Left ventricle myocardium inferior (tissue), 1 donor: ENCODE results near the gene RBMS3. TPM values are rescaled to one million over a fixed set of nuclear protein-coding genes. Genes with fewer than 3 reads are reported as not detected.
"Not testable (repeated sequence)": the region's sequence is repeated elsewhere in the genome, so short reads cannot be mapped to it uniquely, and the experiment has no call there.

Experiments used
- DNase-seq: peaks from one replicate; pipeline ENCODE4 v3.0.0-alpha.2; 2020
- H3K27ac ChIP-seq: fragments of 200-600 bp; replicated peaks from 2 replicates; pipeline ENCODE4 v1.8.0; 2021
- H3K27me3 ChIP-seq: fragments of 200-600 bp; 2 replicates; pipeline ENCODE4 v1.8.0; 2021; ENCODE audit warnings: low read depth
- H3K36me3 ChIP-seq: fragments of 200-600 bp; 2 replicates; pipeline ENCODE4 v1.8.0; 2021
- H3K4me1 ChIP-seq: fragments of 200-600 bp; 2 replicates; pipeline ENCODE4 v1.8.0; 2021
- H3K4me3 ChIP-seq: fragments of 200-600 bp; 2 replicates; pipeline ENCODE4 v1.8.0; 2021; ENCODE audit warnings: mild to moderate bottlenecking, moderate library complexity
- H3K9me3 ChIP-seq: fragments of 200-600 bp; replicated peaks from 2 replicates; pipeline ENCODE4 v1.8.0; 2021
- intact Hi-C: fragments of 100-400 bp; cut with micrococcal nuclease; formaldehyde crosslinking; loops from one replicate; pipeline ENCODE4 v1.11.0; 2022
- total RNA-seq: library from RNA; stranded (reverse); fragmentation: NEBNext Ultra II Directional; extraction: Animal tissue kit (Norgen Biotek cat#: 25700); gene quantifications from one replicate; pipeline ENCODE4 v1.2.1, GENCODE V29; 2021
- TF ChIP-seq, protein P1 (sequence below): fragments of 200-600 bp; IDR thresholded peaks from 2 replicates; pipeline ENCODE4 v1.8.0; 2021; ENCODE audit warnings: antibody characterized with exemption, mild to moderate bottlenecking, borderline replicate concordance
- donor health status: DM: no; HTN: yes; CAD: no; lungs with severe emphysema.

RBMS3 gene
- total RNA-seq, 1 donor from 2014 or later, result 25.3 TPM

DNA sequence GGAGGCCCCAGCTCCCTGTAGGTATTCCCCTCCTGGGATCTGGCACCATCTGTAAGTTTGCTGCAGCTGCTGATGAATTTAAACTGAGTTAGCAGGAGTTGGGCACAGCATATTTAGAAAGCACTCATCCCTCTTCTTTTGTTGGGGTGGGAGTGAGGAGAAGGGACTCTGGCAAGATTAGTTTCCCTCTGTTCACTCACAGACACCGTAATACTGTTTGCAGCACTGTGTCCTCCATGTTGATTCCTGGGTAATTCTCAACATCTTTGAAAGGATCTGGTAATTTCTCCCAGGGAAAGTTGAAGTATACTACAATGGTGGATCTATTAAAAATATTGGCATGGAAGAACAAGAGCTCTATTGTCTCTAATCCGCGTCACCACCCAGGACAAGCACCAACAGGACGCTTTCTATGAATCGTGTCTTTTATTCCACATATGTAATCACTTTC lies 173.3 kb downstream of the RBMS3 start:
- Histone ChIP-seq H3K27me3 (no peaks in the 10 kb centered on the region), H3K4me1 (peaks cover 30% of the 10 kb centered on the region), H3K36me3 (no peaks in the 10 kb centered on the region), H3K27ac (peak overlapping the region; percentile 20), H3K4me3 (no peak overlapping the region), H3K9me3 (no peaks in the 10 kb centered on the region)
- DNase-seq, result no peak
- TF ChIP-seq, protein P1, sequence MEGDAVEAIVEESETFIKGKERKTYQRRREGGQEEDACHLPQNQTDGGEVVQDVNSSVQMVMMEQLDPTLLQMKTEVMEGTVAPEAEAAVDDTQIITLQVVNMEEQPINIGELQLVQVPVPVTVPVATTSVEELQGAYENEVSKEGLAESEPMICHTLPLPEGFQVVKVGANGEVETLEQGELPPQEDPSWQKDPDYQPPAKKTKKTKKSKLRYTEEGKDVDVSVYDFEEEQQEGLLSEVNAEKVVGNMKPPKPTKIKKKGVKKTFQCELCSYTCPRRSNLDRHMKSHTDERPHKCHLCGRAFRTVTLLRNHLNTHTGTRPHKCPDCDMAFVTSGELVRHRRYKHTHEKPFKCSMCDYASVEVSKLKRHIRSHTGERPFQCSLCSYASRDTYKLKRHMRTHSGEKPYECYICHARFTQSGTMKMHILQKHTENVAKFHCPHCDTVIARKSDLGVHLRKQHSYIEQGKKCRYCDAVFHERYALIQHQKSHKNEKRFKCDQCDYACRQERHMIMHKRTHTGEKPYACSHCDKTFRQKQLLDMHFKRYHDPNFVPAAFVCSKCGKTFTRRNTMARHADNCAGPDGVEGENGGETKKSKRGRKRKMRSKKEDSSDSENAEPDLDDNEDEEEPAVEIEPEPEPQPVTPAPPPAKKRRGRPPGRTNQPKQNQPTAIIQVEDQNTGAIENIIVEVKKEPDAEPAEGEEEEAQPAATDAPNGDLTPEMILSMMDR, result no peak
- intact Hi-C loops, result no loop called here

DNA sequence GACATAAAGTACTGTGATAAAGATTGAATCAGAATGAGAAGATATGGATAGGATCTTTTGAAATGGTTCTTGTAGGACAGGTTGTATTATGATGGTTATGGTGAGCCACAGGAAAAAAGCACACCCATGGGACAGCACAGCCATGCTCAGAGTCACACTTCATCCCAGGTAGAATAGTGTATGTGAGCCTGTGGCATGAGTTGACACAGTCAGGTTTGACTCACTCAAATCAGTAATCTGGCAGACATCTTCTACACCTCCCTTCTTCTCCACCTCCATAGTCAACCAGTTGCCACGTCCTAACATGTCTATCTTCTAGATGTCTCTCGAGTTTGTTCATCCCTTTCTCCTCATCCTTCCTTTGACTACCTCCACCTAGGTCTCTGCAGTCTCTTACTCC lies 176.0 kb downstream of the RBMS3 start:
- TF ChIP-seq, protein P1, result no peak
- Histone ChIP-seq H3K4me3 (no peak overlapping the region), H3K4me1 (peaks cover 28% of the 10 kb centered on the region), H3K27me3 (no peaks in the 10 kb centered on the region), H3K36me3 (no peaks in the 10 kb centered on the region), H3K9me3 (no peaks in the 10 kb centered on the region), H3K27ac (no peak overlapping the region)
- DNase-seq, result no peak
- intact Hi-C loops, result no loop called here

DNA sequence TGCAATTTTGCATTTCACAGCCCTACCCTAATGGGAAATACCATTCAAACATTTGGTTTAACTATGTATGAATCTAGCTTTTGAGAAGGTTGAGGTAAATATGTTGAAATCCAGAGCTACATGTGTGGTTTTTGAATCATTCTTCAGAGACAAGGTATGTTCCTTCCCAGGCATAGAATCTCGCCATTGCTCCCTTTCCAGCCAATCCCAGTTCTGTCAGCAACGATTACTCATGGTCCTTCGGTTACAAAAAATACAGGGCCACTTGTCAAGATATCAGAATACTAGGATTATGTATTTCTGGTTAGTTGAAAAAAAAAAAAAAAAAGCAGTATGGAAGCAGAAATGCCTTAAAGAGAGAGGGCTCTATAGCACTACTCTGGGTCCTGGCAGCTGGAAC lies 182.4 kb downstream of the RBMS3 start:
- peaks cover 15% of the 10 kb centered on the region for H3K4me1 ChIP-seq
- H3K36me3 ChIP-seq, result no peaks in the 10 kb centered on the region
- H3K27ac ChIP-seq, result no peak overlapping the region
- TF ChIP-seq, protein P1, result no peak
- no peaks in the 10 kb centered on the region for H3K9me3 ChIP-seq
- no peak overlapping the region for H3K4me3 ChIP-seq
- DNase-seq, result no peak
- H3K27me3 ChIP-seq, result no peaks in the 10 kb centered on the region
- intact Hi-C loops, result no loop called here

DNA sequence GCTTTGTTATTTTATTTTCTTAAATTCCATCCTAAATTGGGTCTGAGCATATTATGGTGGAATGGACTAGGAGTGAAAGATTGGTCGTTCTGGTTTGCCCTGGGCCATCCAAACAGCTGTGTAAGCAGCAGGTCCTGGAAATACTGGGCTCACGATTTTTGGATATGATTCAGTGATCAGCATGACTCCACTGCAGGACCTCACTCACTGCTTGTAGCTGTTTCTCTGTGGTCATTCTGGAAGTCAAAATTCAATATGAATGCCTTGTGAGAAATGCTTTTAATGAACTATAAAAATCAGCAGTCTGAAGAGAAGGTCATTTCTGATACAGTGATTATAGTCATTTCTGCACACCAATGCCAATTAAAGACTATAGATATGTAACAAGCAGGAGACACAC lies 185.0 kb downstream of the RBMS3 start:
- Histone ChIP-seq H3K9me3 (no peaks in the 10 kb centered on the region), H3K4me1 (peaks cover 15% of the 10 kb centered on the region), H3K27me3 (no peaks in the 10 kb centered on the region), H3K36me3 (no peaks in the 10 kb centered on the region), H3K27ac (no peak overlapping the region), H3K4me3 (no peak overlapping the region)
- intact Hi-C loops, result no loop called here
- TF ChIP-seq, protein P1, result no peak
- DNase-seq, result no peak

DNA sequence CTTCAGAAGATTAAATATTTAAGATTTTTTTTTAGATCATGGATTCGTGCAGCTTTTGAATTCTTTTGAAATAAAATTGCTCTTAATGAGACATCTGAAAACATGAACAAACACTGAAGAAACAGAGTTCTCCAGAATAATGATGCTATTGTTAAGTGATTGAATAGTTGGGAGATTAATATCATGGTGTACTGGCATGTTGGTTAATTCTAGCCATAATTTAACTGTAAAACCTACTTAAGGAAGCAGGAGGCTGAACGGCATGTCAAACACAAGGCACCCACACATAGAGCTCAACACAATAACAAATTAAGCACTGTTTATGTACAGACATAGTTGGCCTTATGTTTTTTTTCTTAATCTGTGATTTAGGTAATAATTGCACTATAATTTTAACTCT lies 185.6 kb downstream of the RBMS3 start:
- DNase-seq, result no peak
- Histone ChIP-seq H3K27ac (no peak overlapping the region), H3K4me3 (no peak overlapping the region), H3K36me3 (no peaks in the 10 kb centered on the region), H3K27me3 (no peaks in the 10 kb centered on the region), H3K4me1 (peaks cover 15% of the 10 kb centered on the region), H3K9me3 (no peaks in the 10 kb centered on the region)
- TF ChIP-seq, protein P1, result no peak
- intact Hi-C loops, result no loop called here

DNA sequence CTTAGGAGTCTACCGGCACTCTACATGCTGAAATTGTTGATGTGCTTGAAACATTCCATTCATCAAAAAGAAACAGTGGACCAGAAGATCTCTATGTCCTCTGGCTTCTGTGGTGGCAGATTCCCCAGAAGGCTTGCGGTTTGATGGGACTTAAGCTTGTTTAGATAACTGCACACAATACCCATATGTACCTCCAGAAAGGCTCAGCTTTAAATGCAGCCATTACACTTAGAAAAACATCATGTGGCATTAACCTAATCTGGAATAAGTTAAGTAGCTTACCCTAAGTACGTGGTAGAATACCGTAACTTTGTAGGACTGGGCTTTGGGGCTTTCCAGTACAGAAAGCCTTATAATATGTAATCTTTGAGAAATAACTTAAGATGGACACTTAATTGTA lies 187.3 kb downstream of the RBMS3 start:
- intact Hi-C loops, result no loop called here
- Histone ChIP-seq H3K36me3 (no peaks in the 10 kb centered on the region), H3K4me3 (no peak overlapping the region), H3K9me3 (no peaks in the 10 kb centered on the region), H3K27me3 (no peaks in the 10 kb centered on the region), H3K27ac (no peak overlapping the region), H3K4me1 (peaks cover 15% of the 10 kb centered on the region)
- TF ChIP-seq, protein P1, result no peak
- DNase-seq, result no peak

DNA sequence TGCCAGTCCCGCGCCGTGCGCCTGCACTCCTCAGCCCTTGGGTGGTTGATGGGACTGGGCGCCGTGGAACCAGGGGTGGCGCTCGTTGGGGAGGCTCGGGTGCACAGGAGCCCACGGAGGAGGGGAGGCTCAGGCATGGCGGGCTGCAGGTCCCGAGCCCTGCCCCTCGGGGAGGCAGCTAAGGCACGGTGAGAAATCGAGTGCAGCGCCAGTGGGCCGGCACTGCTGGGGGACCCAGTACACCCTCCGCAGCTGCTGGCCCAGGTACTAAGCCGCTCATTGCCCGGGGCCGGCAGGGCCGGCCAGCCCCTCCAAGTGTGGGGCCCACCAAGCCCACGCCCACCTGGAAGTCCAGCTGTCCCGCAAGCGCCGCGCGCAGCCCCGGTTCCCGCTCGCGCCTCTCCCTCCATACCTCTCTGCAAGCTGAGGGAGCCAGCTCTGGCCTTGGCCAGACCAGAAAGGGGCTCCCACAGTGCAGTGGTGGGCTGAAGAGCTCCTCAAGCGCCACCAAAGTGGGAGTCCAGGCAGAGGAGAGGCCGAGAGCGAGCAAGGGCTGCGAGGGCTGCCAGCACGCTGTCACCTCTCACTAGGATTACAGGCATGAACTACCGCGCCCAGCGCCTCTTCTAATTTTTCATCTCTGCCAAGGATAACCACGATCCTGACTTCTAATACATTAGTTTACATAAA lies 192.8 kb downstream of the RBMS3 start:
- H3K36me3 ChIP-seq, H3K27me3 ChIP-seq, intact Hi-C loops, DNase-seq, H3K4me3 ChIP-seq, H3K9me3 ChIP-seq, H3K27ac ChIP-seq: not testable (repeated sequence)
- peaks cover 13% of the 10 kb centered on the region for H3K4me1 ChIP-seq
